Fibroblast of mammary gland (primary cell): ENCODE measurements around the gene SDHA.

ENCODE experiments used
- DNase-seq: peaks from one replicate; pipeline ENCODE4 v3.0.0-alpha.2; 2010; ENCODE audit warnings: low read depth
- H3K4me3 ChIP-seq: 2 replicates; pipeline ENCODE4 v1.5.1; 2011; ENCODE audit warnings: low read depth, mild to moderate bottlenecking, low read length, moderate library complexity; ENCODE audit not compliant: control insufficient read depth
- TF ChIP-seq, protein P1 (sequence below): conservative IDR thresholded peaks from 2 replicates; pipeline ENCODE4 v1.5.1; 2011; ENCODE audit warnings: low read depth, low read length, inconsistent platforms; ENCODE audit not compliant: control insufficient read depth, insufficient read depth

SDHA gene

DNA sequence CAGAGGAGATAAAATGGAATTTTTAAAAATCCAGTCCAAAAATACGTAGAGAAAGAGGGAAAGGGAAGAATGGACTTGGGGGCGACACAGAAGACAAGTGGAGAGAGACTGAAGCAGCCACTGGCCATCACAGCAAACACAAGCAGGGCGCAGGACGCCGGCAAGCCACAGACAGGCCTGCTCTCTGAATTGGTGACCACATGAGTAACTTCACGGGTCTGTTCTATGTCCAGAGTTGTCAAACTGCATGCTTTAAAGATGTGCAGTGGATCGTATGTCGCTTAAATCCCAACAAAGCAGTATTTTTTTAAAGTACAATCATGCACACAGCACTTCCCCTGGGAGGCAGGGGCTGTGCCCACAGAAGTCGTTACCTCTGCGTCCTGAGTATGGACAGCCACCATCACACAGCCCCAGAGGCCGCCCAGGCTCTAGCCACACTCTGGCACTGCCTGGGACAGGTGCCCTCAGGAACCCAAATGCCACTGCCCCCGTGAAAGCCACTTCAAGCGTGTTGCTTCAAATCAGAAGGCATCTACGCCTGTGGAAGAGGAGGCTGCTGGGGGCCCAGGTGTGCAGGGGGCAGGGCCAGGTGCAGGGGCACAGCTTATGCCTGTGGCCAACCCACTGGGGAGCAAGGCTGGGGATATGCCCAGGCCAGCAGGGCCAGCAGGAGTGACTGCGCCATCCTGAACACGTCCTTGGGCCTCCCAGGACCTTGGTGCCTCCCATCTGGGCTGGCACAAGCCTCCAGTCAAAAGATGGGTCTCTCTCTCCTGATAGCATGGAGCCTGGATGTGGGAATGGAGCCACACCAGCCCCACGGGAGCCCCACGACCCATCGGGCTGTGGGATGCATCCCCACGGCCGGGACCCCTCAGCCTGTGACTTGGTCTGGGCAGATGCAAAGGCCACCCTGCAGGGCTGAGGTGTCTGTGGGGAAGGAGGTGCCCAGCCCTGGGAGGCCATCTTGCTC, 32.7 kb upstream of the SDHA start:
- no peak overlapping the region for H3K4me3 ChIP-seq
- DNase-seq: no peak
- TF ChIP-seq, protein P1, sequence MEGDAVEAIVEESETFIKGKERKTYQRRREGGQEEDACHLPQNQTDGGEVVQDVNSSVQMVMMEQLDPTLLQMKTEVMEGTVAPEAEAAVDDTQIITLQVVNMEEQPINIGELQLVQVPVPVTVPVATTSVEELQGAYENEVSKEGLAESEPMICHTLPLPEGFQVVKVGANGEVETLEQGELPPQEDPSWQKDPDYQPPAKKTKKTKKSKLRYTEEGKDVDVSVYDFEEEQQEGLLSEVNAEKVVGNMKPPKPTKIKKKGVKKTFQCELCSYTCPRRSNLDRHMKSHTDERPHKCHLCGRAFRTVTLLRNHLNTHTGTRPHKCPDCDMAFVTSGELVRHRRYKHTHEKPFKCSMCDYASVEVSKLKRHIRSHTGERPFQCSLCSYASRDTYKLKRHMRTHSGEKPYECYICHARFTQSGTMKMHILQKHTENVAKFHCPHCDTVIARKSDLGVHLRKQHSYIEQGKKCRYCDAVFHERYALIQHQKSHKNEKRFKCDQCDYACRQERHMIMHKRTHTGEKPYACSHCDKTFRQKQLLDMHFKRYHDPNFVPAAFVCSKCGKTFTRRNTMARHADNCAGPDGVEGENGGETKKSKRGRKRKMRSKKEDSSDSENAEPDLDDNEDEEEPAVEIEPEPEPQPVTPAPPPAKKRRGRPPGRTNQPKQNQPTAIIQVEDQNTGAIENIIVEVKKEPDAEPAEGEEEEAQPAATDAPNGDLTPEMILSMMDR: no peak

DNA sequence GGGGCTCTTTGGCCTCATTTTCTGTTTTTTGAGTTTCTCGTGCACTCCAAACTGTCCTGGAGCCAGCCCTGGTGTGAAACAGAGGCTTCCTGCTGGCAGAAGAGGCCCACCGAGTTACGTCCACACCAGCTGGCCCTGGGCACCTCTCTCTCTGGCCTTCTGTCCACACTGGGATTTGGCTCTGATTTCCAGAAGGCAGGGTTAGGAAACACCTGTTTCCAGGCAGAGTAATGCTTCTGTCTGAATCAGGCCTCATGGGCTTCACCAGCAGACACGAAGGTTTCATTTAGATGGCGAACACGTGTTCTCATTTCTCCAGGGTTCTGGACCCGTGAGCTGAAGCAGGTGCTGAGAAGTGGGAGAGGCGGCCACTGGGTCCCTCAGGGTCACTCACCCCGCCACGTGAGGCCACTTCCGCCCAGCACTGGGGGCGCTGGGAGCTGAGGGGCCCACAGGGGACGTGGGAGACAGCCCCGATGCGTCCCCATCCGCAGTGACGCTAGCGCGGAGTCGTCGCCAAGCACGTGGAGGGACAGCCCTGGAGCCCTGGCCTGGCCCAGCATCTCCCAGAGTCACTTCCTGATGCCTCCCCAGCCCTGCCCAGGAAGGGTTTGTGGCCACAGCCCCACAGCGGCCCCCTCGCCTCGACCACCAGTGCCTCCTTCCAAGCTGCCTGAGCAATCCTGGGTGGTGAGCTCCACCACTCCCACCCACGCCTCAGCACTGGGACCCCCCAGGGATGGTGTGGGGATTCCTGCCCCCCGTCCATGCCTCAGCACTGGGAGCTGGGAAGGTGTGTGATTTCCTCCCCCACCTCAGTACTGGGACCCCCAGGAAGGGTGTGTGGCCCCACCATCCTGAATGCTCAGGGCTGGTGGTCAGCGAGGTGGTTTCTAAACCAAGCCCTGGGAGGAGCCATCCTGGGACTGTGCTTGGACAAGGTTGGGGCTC, 31.8 kb upstream of the SDHA start:
- DNase-seq: no peak
- TF ChIP-seq, protein P1: no peak
- H3K4me3 ChIP-seq: no peak overlapping the region

DNA sequence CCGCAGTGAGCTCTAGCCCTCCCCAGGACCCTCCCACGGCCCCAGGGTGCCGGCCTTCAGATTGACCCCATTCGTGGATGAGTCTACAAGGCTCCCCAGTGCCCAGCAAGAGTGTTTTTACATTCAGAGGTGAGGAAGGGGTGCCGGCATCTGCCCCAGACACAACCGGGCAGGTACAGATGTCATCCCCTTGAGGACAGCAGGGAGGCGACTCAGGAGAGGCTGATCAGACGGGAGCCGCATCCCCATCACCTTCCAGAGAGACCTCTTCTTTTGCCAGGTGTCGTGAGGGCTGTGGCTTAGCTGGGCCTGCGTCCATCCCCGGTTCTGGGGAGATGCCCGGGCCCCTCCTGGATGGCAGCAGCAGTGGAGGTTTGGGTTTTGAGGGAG, 31.1 kb upstream of the SDHA start:
- no peak overlapping the region for H3K4me3 ChIP-seq
- TF ChIP-seq, protein P1: no peak
- no peak for DNase-seq

DNA sequence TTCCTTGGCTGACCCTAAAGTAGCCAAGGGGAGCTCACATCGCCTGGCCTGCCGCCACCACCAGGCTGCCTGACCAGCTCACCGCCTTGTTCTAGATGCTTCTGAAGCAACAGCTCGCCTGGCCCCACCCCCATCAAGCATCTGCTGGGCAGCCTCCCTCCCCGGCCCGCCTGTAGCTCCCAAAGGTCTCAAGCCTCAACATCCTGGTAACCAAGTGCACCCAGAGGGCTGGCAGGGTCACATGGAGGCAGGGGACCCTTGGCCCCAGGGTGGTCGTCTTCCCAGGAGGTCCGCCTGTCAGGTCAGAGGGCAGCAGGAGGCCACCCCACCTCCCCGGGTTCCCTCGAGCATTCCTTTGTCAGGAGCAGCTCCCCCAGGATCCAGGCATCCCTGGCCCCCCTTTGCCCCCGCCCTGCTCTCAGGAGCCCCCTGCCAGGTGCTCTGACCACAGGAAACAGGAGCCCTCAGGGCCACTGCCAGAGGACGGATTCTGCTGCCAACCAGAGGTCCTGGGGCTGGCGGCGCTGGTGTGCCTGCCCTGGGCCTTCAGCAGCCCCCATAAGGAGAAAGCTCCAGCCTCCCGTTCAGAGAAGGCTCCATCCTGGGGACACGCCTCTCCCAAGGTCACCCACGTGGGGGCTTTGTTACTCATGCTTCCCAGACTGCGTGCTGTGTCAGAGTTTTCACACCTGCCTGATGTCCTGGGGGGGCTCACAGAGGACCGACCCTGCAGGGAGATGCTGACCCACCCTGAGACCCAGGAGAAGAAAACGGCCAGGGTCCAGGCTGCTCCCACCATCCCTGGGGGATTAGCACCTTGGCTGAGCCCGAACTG, 30.3 kb upstream of the SDHA start:
- TF ChIP-seq, protein P1: no peak
- H3K4me3 ChIP-seq: no peak overlapping the region
- no peak for DNase-seq

DNA sequence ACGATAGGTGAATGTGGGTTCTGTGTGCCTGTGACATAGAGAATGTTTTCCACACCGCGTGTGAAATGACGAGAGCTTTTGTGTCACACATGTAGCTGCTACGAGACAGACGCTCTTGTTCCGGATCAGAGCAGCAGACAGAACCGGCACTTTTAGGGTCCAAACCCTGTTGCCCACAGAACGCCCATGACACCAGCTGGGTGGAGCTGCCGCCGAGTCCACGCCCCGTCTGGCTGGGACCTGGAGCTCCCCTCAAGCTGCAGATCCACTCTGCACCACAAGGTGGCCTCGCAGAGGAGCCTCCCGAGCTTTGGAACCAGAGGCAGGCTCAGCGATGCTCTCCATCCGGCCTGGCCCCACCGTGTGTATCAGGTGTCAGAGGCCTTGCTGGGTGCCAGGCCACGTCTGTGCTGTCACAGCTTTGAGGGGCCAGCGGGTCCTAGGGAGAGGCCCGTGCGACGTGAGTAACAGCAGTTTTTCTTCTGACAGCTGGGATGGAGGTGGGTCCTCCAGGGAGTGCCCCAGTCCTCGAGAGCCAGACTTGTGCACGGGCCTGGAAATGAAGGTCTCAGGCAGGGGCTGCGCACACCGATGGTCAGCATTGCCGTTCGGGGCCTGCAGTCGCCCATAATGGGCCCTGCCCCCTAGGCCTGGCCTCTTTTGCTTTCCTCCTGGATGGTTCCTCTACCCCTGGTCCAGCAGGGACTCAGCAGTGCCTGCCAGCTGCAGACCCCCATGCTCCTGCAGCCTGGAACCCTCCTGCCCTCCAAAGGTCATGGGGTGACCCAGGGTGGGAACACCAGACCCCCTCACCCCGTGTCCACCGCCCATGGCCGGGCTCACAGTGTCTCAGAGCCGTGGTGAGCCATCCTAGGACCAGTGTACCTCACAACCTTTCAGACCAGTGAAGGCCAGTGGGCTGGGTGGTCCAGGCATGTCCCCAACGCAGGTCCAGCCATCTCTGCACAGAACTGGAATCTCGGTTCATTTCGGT, 29.3 kb upstream of the SDHA start:
- TF ChIP-seq, protein P1: peak; percentile 83
- H3K4me3 ChIP-seq: peak overlapping the region; percentile 10
- DNase-seq: peak; percentile 79
